Activated CD8-positive, alpha-beta memory T cell treated with anti-CD3 and anti-CD28 coated beads for 48 hours (primary cell): Measurements from ENCODE around the gene MAP1A.
"Not testable (repeated sequence)": the region's sequence is repeated elsewhere in the genome, so short reads cannot be mapped to it uniquely, and the experiment has no call there.

Experiments used
- DNase-seq, 3 experiments: peaks; one replicate each; pipeline ENCODE4 v3.0.0-alpha.2; 2020; ENCODE audit warnings: low read depth in 2 of 3, low spot score in 2 of 3

The MAP1A gene

GRCh38 chr15:43528542-43529007, 11.2 kb downstream of the MAP1A start:
- no peak for DNase-seq

DNA sequence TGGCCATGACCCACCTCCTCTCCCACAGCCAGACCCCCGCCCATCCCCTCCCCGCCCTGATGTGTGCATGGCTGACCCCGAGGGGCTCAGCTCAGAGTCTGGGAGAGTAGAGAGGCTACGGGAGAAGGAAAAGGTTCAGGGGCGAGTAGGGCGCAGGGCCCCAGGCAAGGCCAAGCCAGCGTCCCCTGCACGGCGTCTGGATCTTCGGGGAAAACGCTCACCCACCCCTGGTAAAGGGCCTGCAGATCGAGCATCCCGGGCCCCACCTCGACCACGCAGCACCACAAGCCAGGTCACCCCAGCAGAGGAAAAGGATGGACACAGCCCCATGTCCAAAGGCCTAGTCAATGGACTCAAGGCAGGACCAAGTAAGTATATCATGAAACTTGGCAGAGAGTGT, 11.7 kb downstream of the MAP1A start:
- no peak for DNase-seq

GRCh38 chr15:43529587-43530345, 12.4 kb downstream of the MAP1A start:
- DNase-seq = no peak

DNA sequence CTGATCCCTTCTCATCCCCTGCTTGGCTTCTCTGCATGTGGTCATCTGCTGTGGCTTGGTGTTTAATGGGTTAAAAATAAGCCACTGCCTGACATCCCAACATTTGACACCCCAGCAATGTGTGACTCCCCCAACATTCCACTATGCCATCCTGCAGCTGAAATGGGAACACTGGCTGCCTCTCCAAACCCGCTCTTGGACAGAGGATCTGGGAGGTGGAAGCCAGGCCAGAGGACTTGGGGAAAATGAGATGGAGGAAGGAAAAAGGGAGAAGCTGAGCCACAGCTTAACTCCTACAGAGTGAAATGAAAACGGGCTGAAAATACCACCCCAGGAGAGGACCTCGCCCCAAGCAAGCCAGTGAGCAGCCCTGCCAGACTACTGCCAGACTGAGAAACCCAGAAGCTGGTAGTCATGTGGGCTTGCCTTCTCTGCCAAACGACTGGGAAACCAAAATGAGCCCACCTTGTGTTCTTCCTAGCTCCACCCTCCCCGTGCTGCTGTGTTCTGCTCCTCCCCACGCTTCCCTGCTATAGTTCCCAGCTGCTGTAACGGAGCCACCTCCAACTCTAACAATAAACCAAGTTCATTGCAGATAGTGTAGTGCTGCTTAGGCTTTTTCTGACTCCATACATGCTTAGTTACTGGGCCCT, 13.7 kb downstream of the MAP1A start:
- DNase-seq = no peak

- not testable (repeated sequence) for DNase-seq
These were observed 15.4 kb downstream of the MAP1A start for GRCh38 chr15:43532826-43533225.

DNA sequence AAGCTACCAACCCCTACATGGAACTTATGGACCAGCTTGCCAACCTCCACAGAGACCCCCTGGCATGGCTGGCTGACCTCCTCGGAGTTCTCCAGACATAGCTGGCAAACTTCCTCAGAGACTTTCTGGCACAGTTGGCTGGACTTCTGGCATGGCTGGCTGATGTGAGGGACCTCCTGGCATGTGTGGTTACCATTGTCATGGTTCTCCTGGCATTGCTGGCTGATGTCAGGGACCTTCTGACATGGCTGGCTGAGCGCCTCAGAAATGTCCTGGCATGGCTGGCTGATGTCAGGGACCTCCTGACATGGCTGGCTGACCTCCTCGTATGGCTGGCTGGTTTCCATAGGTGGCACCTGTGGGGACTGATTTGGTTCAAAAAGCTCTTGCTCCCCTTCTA, 17.5 kb downstream of the MAP1A start:
- DNase-seq = no peak

DNA sequence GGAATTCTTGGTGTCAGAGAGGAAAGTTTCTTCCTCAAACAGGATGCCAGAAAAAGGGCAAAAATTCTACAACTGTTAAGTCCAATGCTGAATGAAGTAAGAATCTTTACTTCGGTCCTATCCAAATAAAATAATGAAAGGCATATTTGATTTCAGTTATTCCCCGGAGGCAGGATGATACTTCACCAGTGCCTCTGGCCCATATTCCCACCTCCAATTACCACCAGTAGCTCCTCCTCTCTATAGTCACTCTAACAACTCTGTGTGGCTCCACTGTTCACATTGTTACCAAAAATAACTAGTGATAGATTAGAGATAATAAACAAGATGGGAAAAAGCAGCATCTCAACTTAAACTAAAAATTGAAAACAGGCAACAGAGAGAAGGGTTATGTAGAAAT, 20.7 kb downstream of the MAP1A start:
- DNase-seq = no peak

DNA sequence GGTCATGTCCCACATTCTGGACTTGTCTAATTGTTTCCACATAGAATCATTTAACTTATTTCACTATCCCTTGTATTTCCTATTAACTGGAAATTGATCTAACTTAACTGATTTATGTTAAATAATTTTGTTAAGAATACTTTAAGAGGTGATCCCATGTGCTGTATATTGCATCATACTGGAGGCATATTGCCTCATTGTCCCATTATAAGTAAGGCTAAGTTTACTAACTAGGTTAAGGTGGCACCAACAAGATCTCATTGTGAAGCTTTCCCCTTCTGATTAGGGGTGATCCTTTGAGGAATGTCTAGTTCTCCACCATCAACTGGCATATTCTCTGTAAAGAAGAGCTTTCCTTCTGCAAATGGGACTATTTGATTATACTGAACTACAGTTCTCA, 24.4 kb downstream of the MAP1A start:
- no peak for DNase-seq

DNA sequence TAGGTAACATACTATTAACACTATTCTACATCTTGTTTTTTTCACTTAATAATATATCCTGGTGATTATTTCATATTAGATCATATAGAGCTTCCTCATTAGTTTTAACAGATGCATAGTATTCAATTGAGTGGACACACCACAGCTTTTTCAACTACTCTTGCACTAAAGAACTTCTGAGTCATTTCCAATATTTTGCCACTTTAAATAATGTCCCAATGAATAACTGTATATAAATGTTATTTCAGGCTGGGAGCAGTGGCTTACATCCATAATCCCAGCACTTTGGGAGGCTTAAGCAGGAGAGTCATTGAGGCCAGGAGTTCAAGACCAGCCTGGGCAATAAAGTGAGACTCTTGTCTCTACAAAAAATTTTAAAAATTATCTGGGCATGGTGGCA, 26.9 kb downstream of the MAP1A start:
- DNase-seq = no peak

DNA sequence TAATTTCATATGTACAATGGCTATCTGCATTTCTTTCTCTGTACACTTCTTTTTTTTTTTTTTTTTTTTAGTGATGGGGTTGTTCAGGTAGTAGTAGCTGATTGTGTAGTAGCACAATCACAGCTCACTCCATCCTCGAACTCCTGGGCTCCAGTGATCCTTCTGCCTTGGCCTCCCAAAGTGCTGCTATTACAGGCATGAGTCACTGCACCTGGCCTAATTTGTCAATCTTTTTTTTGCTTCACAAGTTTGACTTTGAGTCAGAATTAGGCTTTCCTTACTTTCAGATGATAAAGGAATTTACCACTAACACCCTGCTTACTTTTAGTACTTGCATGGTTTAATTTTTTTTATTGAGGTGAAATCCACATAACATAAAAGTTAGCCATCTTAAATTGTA, 28.0 kb downstream of the MAP1A start:
- no peak for DNase-seq

- no peak for DNase-seq
These were observed 30.1 kb downstream of the MAP1A start for GRCh38 chr15:43547539-43547938.

GRCh38 chr15:43550527-43551363, 33.3 kb downstream of the MAP1A start:
- no peak for DNase-seq

DNA sequence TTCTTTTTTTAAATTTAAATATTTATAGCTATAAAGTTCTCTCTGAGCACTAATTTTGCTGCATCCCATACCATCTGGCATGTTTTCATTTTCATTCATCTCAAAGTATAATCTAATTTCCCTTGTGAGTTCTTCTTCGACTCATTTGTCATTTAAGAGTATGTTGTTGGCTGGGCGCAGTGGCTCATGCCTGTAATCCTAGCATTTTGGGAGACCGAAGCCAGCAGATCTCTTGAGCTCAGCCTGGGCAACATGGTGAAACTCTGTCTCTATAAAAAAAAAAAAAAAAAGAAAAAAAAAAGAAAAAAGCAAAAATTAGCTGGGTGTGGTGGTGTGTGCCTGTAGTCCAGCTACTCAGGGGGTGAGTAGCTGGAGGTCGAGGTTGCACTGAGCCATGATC, 34.8 kb downstream of the MAP1A start:
- no peak for DNase-seq

GRCh38 chr15:43552986-43553385, 35.6 kb downstream of the MAP1A start:
- DNase-seq = no peak

GRCh38 chr15:43562753-43563152, 45.3 kb downstream of the MAP1A start:
- DNase-seq = not testable (repeated sequence)

GRCh38 chr15:43563793-43564192, 46.4 kb downstream of the MAP1A start:
- not testable (repeated sequence) for DNase-seq

DNA sequence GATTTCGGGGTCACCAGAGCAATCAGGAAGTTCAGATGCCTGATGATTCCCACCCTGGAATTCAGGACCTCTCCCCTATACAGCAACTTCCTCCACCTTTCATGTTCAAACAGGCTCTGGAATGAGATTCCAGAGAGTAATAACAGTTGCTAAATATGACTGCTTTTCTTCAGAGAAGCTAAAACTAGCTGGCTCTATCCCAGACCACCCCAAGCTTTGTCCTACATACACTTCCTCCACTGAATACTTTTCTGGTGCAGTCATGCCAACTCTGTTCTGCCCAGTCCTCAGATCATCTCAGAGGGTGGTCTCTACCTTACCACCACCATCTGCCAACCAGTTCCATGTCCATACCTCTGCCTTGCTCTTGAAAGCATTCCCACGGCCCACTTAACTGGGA, 49.2 kb downstream of the MAP1A start:
- not testable (repeated sequence) for DNase-seq

DNA sequence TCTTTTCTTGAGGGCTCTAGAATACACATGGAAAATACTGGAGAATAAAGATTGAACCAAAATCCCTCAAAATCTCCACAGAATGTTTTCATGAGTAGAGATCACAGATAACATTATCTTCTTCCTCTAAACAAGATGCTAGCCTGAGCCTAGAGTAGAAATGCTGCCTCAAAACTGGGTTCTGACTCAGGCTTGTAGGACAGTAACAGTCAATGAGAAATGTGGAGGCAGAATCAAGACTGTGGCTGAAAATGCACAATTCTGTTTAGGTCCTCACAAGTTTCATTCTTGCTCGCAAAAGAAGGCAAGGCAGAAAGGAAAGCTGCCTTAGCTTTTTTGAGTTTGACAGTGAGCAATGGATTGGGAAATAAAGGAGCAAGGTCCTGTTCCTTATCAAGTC, 57.2 kb downstream of the MAP1A start:
- DNase-seq = not testable (repeated sequence)
